HuH-7 (cell line): ENCODE data around the gene TMEM184A.

Source experiments
- DNase-seq: peaks from one replicate; pipeline ENCODE4 v3.0.0; 2011; ENCODE audit warnings: low spot score

TMEM184A gene

GRCh38 chr7:1539181-1539881 lies 16.7 kb downstream of the TMEM184A start:
- no peak for DNase-seq

DNA sequence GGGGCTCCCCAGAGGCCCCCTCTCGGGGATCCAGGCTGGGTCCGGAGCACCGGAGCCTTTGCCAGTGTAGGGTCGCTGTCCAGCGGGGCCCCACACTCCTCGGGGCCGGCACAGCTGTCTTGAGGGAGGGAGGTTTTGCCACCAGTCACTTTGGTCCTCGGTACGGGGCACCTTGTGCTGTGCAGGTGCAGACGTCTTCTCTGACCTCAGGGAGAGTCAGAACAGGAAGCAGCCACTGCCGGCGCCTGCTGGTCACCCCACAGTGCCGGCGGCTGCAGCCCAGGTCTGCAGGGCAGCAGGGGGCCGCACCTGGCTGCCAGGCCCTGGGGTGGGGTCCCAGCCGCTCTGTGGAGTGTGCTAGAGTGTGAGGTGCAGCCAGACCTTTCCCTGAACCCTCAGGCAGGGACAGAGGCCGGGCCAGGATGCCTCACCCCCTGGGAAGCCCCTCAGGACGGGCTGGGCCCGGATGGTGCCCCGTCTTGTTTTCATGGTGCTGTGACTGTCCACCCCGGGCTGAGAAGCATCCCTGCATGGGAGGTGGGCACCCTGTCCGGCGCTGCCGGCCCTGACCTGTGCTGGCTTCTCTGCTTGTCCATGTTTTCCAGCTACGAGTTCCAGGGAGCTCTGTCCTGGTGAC lies 17.3 kb downstream of the TMEM184A start:
- DNase-seq, result no peak

DNA sequence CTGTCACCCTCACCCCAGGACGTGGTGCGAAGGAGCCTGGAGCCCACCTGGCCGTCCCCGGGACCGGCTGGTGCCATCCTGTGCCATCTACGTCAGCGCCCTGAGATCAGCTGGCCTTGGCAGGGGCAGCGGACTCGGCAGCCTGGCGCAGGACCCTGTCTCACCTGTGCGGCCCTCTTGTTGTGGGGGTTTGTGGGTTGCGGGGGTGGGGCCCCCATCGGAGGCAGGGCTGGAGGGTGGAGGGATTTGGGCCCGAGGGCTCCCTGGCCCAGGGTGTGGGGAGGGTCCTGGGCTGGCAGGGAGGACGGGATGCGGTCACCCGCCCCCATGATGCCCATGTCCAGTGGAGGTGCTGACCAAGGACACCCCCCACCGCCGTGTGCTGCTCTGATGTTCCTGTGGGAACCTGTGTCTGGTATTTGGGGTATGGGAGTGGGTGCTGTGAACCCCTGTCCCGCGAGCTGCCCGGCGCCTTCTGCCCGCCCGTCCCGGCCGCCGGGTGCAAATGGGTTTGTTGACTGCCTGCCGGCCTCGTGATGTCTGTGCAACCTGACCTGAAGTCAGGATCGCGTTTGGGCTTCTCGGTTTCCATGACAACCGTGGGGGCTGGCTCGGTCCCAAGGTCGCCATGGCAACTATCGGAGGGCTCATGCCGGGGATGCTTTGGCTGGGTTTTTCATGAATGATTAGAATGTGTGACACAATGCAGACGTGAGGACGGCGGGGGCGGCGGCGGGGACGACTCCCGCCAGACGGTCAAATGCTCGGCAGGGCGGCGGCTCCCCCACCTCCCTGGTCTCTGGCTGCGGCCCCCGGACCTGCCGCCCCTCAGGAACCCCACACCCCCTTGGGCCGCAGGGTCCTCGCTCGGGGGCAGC lies 18.2 kb downstream of the TMEM184A start:
- DNase-seq, result no peak

DNA sequence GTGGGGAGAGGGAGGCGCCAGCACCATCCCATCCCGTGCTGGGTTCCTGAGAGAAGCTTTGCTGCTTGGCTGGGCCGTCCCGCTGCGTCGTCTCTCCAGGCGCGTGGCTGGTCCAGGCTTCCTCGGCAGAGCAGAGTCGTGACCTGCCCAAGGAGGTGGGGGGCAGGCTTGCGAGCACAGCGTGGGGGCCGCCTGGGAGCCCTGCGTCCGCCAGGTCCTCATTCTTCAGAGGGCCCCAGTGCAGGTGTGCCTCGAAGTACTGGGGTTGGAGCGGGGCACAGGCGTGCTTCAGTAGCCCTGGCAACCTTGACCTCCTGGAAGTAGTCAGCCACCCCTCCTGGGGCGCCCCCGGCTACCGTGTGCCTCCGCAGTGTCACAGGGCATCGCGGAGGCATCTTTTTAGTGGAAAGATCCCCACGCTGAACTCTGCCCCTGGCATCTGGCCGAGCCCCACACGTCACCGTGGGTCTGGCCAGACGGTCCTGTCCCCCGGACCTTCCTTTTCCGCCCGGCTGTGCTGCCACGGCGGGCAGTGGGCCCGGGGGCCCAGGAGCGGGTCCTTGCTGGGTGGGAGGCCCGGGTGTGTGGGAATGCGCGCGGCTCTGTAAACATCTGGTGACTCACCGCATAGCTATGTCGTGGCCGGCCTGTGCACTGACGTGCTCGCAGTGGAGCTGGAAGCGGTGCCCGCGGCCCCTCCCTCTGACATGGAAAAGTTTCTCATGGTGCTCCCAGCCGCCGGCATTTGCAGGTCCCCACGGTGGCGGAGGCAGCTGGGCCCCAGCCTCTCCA lies 19.1 kb downstream of the TMEM184A start:
- peak; percentile 99 for DNase-seq

GRCh38 chr7:1536455-1536742 lies 19.6 kb downstream of the TMEM184A start:
- DNase-seq, result no peak

DNA sequence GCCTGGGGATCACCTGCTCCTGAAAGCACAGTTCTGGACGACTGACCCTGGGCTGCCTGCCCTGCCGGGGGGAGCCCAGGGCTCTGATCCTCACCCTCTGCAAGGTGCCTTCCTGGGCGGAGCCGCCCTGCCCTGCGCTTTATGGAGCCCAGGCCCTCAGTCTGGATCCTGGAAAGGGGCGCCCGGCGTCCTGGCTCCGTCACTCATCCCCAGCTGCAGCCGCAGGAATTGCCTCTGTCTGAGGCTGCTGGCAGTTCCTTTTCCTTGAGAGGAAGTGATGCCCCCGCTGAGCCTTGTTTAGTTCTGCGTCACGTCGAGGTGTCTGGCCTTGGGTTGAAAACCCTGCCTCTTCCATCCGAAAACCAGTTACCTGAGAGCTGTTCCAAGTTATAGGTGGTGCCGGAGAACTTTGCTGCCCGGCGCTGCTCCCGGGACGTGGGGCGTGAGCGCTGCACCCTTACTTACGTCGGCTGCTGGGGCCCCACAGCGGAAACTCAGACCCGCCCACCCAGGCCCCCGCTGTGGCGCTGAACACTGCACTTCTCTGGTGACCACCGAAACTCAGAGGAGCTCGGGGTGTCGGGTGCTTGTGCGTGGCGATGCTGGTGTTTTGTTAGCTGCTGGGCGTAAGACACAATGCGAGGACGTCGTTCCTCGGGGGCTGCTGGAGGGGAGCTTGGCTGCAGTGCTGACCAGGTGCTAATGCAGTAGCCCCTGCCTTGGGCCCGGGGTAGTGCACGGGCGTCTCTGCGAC lies 20.1 kb downstream of the TMEM184A start:
- DNase-seq, result no peak

DNA sequence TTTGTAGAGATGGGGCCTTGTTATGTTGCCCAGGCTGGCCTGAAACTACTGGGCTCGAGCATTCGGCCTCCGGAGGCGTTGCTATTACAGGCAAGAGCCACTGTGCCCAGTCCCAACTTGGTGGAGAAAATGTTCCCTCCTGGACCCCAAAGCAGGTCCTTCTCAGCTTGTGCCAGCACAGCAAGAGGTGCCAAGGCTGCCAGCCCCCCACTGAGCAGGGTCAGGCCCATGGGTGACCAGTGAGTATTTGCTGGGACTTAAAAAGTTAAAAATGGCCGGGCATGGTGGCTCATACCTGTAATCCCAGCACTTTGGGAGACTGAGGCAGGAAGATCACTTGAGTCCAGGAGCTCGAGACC lies 20.9 kb downstream of the TMEM184A start:
- DNase-seq, result no peak

GRCh38 chr7:1534330-1535099 lies 21.5 kb downstream of the TMEM184A start:
- no peak for DNase-seq

GRCh38 chr7:1533547-1534329 lies 22.3 kb downstream of the TMEM184A start:
- no peak for DNase-seq

DNA sequence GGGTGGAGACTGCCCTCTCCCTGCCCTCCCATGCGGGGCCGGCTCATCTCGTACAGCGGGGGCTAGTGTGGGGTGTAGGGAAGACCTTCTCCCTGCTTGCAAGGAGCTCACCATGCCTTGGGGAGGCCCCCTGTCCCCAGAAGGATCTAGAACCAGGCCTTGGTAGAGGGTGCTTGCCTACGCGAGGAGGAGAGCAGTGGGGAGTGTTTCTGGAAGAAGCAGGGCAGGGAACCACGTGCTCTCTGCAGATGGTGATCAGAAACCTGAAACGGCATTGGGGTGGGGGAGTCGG lies 22.8 kb downstream of the TMEM184A start:
- DNase-seq, result no peak

DNA sequence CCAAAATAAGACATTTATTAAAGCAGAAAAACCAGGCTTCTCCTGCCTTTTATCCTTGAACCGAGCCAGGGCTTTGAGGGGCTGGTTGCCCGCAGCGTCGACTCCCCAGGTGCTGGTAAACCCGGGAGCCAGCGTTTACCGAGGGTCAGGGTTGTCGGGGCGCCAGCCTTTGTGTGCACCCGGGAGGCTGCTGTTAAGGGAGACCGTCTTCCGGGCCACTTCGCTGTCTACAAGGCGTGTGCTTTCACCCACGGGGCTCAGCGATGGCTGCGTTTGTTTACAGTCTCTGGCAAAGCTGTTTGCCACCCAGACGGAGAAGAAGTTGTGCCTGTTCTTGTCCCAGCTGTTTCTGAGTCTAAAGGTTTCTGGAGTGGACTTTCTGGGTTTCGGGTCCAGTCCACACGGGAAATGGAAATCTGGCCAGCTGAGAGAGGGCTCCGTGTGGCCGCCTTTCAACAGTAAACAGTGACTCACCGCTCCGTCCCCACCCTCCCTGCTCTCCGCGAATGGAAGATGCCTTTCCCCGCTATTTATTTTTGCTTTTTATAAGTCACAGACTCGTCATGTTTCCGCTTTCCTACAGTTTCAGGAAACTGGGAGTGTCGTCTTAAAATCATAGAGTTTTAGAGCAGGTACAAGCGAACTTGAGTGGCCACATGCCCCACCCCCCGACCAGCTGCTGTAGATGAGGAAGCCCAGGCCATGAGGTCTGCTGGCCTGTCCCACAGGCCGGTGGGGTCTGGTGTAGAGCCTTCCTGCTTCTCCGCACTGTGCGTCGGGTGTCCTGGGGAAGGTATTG lies 23.4 kb downstream of the TMEM184A start:
- DNase-seq, result no peak

DNA sequence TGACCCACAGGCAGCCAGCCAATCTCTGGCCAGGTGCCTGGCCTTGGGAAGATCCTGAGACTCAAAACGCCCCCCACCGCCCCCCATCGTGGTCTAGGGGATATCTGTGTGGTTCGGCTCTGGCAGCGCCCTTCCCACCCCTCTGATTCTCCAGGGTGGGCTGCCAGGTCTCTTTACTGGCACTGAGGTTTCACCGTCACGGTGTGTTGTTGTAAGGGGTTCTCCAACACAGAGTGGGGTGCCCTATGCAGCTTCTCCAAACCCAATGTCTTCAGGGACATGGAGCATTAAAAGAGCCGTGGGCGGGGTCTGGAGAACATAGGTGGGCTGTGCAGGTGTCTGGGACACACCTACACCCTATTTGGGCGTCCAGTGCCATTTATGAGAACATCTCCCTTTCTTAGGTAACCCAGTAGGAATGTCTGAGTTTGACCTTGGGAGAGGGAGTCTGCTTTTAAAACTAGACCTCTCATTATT lies 24.0 kb downstream of the TMEM184A start:
- DNase-seq, result no peak

- DNase-seq, result no peak
These were observed 24.6 kb downstream of the TMEM184A start for GRCh38 chr7:1531263-1531978.

DNA sequence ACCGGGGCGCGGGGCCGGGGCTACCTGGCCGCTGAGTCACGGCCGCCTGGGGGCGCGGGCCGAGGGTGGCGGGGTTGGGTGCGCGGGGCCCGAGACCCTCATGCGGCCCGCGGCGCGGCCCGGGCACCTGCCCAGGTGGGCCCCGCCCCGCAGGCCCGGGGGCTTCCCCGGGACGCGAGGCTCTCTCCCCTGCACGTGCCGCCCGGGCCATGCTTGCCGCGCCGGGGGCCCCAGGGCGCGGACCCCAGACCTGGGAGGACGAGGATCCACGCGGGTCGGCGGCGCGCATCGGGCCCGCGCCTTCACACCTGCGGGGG lies 25.1 kb downstream of the TMEM184A start:
- no peak for DNase-seq

DNA sequence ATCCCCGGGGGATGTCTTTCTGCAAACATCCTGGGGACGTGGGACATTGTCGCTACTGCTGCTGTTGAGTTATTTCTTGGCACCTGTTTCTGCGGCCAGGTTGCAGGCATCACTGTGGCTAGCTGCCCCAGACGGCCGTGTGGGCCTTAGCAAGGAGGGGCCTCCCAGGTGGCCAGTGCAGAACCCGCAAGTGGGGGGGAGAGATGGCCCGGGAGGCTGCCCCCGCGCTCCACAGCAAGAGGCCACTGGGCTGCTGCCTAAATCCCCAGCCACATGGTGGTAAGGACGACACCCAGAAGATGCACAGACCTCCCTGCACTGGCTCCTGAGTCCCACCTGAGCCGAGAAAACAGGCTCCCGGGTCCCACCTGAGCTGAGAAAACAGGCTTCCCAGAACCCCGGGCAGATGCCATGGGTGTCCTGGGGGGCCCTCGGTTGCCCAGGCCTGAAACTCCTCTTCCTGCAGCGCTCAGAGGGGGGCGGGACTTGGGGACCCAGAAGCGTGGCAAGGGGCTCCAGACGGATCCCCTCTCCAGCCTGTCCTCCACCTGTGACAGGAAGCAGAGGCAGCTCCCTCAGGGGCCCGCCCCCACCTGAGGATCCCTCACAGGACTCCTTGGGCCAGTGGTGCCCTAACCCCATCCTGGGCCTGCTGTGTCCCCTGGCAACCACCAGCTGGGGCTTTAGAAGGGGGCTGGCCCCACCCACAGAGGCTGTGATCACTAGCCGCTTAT lies 26.5 kb downstream of the TMEM184A start:
- DNase-seq, result no peak

DNA sequence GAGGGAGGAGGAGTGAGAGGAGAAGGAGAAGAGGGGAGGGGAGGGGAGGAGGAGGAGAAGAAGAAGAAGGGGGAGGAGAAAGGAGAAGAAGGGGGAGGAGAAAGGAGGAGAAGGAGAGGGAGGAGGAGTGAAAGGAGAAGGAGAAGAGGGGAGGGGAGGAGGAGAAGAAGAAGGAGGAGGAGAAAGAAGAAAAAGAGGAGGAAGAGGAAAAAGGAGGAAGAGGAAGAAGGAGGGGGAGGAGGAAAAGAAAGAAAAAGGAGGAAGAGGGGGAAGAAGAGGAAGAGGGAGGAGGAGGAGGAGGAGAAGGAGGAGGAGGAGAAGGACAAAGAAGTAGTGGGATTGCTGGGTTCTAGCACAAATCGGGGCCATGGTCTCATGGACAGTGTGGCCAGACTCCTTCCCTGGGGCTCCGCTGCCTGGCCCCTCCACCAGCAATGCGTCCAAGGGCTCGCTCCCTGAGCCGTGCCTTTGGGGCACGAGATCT lies 29.7 kb downstream of the TMEM184A start:
- DNase-seq, result no peak

DNA sequence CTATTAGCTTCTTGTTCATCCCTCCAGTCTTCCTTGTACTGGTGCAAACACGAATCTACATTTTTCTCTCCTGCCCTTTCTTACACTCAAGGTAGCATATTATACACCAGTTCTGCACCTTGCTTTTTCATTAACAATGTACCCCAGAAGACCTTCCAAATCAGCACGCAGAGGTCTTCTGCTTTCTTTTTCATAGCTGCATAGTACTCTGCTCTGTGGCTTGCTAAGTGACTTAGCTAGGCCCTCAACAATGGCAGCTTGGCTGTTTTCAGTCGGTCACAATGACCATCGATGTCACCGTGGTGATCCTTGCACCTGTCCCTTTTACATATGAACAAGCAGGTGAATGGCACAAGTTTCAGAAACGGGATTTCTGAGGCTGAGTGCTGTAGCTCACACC lies 30.6 kb downstream of the TMEM184A start:
- DNase-seq, result no peak

- DNase-seq, result peak; percentile 62
These were observed 32.2 kb downstream of the TMEM184A start for GRCh38 chr7:1523844-1524243.
